RWPE2 (cell line): ENCODE results near the gene NANP.

Experiments used
- ATAC-seq: fragments of 200-7000 bp; cut with Tn5 transposase; 3 replicates; pipeline ENCODE4 v1.9.1; 2021; ENCODE audit warnings: low read depth
- DNase-seq: peaks from one replicate; pipeline ENCODE4 v3.0.0-alpha.2; 2020; ENCODE audit warnings: low spot score
- H3K27ac ChIP-seq: fragments of 450-650 bp; 2 replicates; pipeline ENCODE4 v1.5.1; 2017; ENCODE audit warnings: mild to moderate bottlenecking; ENCODE audit not compliant: poor library complexity, severe bottlenecking
- H3K27me3 ChIP-seq: fragments of 250-450 bp; sonication (Bioruptor Pico); 2 replicates; pipeline ENCODE4 v1.5.1; 2021; ENCODE audit warnings: mild to moderate bottlenecking, moderate library complexity; ENCODE audit not compliant: insufficient read depth, poor library complexity, severe bottlenecking
- H3K36me3 ChIP-seq: fragments of 250-450 bp; sonication (Bioruptor Pico); 2 replicates; pipeline ENCODE4 v1.5.1; 2020; ENCODE audit warnings: low read depth, mild to moderate bottlenecking, moderate library complexity
- H3K4me1 ChIP-seq: fragments of 250-450 bp; sonication (Bioruptor Pico); 2 replicates; pipeline ENCODE4 v1.5.1; 2021; ENCODE audit warnings: mild to moderate bottlenecking, moderate library complexity; ENCODE audit not compliant: insufficient read depth, poor library complexity, severe bottlenecking
- H3K4me3 ChIP-seq: fragments of 250-450 bp; sonication (Bioruptor Pico); 2 replicates; pipeline ENCODE4 v1.5.1; 2021; ENCODE audit warnings: mild to moderate bottlenecking, moderate library complexity; ENCODE audit not compliant: severe bottlenecking
- H3K9me3 ChIP-seq: fragments of 250-450 bp; sonication (Bioruptor Pico); 2 replicates; pipeline ENCODE4 v1.5.1; 2021; ENCODE audit warnings: mild to moderate bottlenecking, moderate library complexity; ENCODE audit not compliant: severe bottlenecking
- CTCF ChIP-seq: fragments of 450-650 bp; IDR thresholded peaks from one replicate; pipeline ENCODE4 v1.5.1; 2017; ENCODE audit warnings: mild to moderate bottlenecking, moderate library complexity; ENCODE audit not compliant: poor library complexity, severe bottlenecking

NANP gene

GRCh38 chr20:25571817-25572216 lies 52.0 kb downstream of the NANP start:
- DNase-seq (no peak), ATAC-seq (no peak)
- Histone ChIP-seq H3K4me3 (no peak overlapping the region), H3K27me3 (no peaks in the 10 kb centered on the region), H3K27ac (no peak overlapping the region), H3K36me3 (no peaks in the 10 kb centered on the region), H3K9me3 (no peaks in the 10 kb centered on the region), H3K4me1 (peaks cover 4% of the 10 kb centered on the region)
- no peak for TF ChIP-seq CTCF

- DNase-seq (no peak), ATAC-seq (no peak)
- no peak overlapping the region for H3K27ac ChIP-seq
- H3K9me3 ChIP-seq: no peaks in the 10 kb centered on the region
- no peaks in the 10 kb centered on the region for H3K36me3 ChIP-seq
- H3K4me3 ChIP-seq: no peak overlapping the region
- no peak for TF ChIP-seq CTCF
- H3K4me1 ChIP-seq: peaks cover 4% of the 10 kb centered on the region
- H3K27me3 ChIP-seq: no peaks in the 10 kb centered on the region
Observed at GRCh38 chr20:25571240-25571639, 52.6 kb downstream of the NANP start.

GRCh38 chr20:25570148-25570530 lies 53.7 kb downstream of the NANP start:
- DNase-seq (no peak), ATAC-seq (no peak)
- H3K27ac ChIP-seq: no peak overlapping the region
- no peaks in the 10 kb centered on the region for H3K36me3 ChIP-seq
- no peaks in the 10 kb centered on the region for H3K9me3 ChIP-seq
- H3K4me1 ChIP-seq: peaks cover 4% of the 10 kb centered on the region
- H3K4me3 ChIP-seq: no peak overlapping the region
- no peaks in the 10 kb centered on the region for H3K27me3 ChIP-seq
- no peak for TF ChIP-seq CTCF

- no peaks in the 10 kb centered on the region for H3K36me3 ChIP-seq
- peaks cover 6% of the 10 kb centered on the region for H3K9me3 ChIP-seq
- H3K4me1 ChIP-seq: peaks cover 4% of the 10 kb centered on the region
- H3K4me3 ChIP-seq: no peak overlapping the region
- TF ChIP-seq CTCF: no peak
- ATAC-seq (no peak), DNase-seq (no peak)
- H3K27me3 ChIP-seq: no peaks in the 10 kb centered on the region
- no peak overlapping the region for H3K27ac ChIP-seq
Observed at GRCh38 chr20:25567286-25567685, 56.5 kb downstream of the NANP start.

GRCh38 chr20:25566821-25567220 lies 57.0 kb downstream of the NANP start:
- H3K4me1 ChIP-seq: peaks cover 4% of the 10 kb centered on the region
- no peak for TF ChIP-seq CTCF
- H3K27ac ChIP-seq: no peak overlapping the region
- ATAC-seq (no peak), DNase-seq (no peak)
- H3K36me3 ChIP-seq: no peaks in the 10 kb centered on the region
- no peaks in the 10 kb centered on the region for H3K27me3 ChIP-seq
- peaks cover 6% of the 10 kb centered on the region for H3K9me3 ChIP-seq
- H3K4me3 ChIP-seq: no peak overlapping the region
